ENCODE measurements around the gene NPHP4. TPM values are rescaled to one million over a fixed set of nuclear protein-coding genes. Genes with fewer than 3 reads are reported as not detected.
"Not testable (repeated sequence)": the region's sequence is repeated elsewhere in the genome, so short reads cannot be mapped to it uniquely, and the experiment has no call there.

Gene NPHP4
- polyA plus RNA-seq, 1 donor (not counting 4 experiments of a cell fraction or from before 2014, with no cell fraction given): 3.7 TPM

DNA sequence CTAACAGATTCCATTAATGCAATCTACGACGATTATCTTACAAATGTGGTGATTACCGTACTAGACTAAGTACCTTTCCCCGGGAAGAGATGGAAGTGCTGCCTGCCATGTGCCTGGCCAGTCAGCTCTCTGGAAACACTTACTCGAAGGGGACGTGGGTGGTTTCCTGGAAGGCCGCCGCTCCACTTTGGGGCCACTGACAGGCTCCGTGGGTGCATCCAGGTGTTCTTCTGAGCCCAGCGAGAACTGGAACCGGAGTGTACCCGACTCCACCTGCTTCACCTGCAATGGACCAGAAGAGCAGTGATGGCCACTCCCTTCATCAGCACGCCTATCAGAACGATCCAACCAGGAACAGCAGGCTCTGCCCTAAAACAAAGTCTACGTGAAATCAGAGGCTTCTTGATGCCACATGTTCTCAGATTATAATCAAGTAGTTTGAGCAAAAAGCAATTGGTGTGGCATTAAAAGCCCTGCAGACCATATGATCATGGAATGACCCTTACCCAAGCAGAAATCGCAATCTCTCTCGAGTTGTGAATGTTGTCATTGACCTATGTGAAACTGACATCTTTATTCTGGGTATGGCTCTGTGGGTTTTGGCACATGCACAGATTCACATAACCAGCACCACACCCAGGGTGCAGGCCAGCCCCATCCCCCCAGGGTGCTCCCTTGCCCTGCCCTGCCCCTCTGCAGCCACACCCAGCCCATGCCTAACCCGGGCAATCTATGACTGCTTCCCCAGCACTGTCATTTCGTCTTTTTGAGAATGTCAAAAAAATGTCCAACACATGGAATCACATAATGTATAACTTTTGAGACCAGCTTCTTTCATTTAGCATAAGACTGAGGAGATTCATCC is 64.5 kb downstream of the NPHP4 start:
- DNase-seq (ENCODE audit: low read depth, low spot score) (no peak), FAIRE-seq (no peak)
- Histone ChIP-seq H3K4me1 (ENCODE audit: control insufficient read depth, extremely low read depth, insufficient read depth, low read length) (peaks cover 4% of the 10 kb centered on the region), H3K9me1 (ENCODE audit: control insufficient read depth, extremely low read depth, insufficient read depth, low read length) (no peaks in the 10 kb centered on the region), H3K9me3 (ENCODE audit: control insufficient read depth, low read depth, low read length) (no peaks in the 10 kb centered on the region), H2AFZ (ENCODE audit: control insufficient read depth, low read length) (no peak overlapping the region), H3K9ac (ENCODE audit: control insufficient read depth, extremely low read depth, insufficient read depth, low read length) (no peak overlapping the region), H3K79me2 (ENCODE audit: control insufficient read depth, insufficient read depth, low read length) (no peaks in the 10 kb centered on the region), H3K27me3 (ENCODE audit: control insufficient read depth, extremely low read depth, insufficient read depth, low read length) (no peaks in the 10 kb centered on the region), H3K4me2 (ENCODE audit: control insufficient read depth, extremely low read depth, insufficient read depth, low read depth, low read length) (no peak overlapping the region), H3K27ac (ENCODE audit: control insufficient read depth, insufficient read depth, low read length) (no peak overlapping the region), H4K20me1 (ENCODE audit: control insufficient read depth, extremely low read depth, insufficient read depth, low read length) (no peaks in the 10 kb centered on the region), H3K36me3 (ENCODE audit: control insufficient read depth in 2 of 2, extremely low read depth in 1 of 2, insufficient read depth in 2 of 2, low read length in 2 of 2) (peaks cover 0 to 6% of the 10 kb centered on the region in 2 experiments), H3K4me3 (ENCODE audit: control insufficient read depth in 2 of 3, extremely low read depth in 1 of 3, insufficient read depth in 2 of 3, low read depth in 1 of 3, low read length in 3 of 3) (no peak overlapping the region)
- dilution Hi-C loops (cut with MboI; ENCODE audit: extremely low pct_ligation_motif_present, low sequenced_read_pairs): no loop called here
- TF ChIP-seq EZH2 (IDR thresholded peaks at IDR 0.05; ENCODE audit: low read length): no peak
- TF ChIP-seq, protein P1, sequence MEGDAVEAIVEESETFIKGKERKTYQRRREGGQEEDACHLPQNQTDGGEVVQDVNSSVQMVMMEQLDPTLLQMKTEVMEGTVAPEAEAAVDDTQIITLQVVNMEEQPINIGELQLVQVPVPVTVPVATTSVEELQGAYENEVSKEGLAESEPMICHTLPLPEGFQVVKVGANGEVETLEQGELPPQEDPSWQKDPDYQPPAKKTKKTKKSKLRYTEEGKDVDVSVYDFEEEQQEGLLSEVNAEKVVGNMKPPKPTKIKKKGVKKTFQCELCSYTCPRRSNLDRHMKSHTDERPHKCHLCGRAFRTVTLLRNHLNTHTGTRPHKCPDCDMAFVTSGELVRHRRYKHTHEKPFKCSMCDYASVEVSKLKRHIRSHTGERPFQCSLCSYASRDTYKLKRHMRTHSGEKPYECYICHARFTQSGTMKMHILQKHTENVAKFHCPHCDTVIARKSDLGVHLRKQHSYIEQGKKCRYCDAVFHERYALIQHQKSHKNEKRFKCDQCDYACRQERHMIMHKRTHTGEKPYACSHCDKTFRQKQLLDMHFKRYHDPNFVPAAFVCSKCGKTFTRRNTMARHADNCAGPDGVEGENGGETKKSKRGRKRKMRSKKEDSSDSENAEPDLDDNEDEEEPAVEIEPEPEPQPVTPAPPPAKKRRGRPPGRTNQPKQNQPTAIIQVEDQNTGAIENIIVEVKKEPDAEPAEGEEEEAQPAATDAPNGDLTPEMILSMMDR (optimal IDR thresholded peaks at IDR 0.05 in 1 of 3, IDR thresholded peaks at IDR 0.05 in 1 of 3, conservative IDR thresholded peaks at IDR 0.05 in 1 of 3; ENCODE audit: extremely low read depth in 1 of 3, insufficient read depth in 2 of 3, low read length in 3 of 3): no peak

DNA sequence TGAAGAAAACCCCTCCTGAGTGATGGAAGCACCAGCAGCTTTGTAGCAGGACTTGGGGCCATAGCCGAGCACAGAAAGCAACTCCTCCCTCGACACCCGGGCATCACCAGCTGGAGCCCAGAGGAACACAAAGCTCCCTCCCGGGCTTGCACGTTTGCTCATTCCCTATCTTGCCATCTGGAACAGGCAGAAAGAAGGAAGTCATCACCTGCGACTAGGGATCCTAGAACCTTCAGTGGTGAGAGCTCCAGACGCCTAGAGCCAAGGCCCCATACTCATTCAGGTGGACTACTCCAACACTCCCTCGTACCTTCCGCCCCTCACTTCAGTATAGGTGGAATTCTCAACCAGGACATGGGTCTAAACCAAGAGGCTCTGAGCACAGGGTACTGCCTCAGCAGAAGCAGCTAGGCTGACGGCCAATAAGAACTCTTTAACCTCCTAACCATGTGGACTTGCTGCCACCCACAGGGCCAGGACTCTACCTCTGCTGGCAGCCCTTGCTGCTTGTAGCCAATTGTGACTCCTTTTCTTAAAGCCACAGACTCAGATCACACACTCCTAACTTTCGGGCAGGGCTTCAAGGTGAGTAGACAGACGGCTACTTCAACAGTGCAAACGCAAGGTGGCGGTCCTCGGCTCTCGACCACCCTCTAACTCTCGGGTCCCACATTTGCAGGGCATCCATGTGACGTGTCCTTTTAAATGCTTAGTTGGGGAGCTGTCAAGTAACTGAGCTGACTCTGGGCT is 65.4 kb downstream of the NPHP4 start:
- TF ChIP-seq, protein P1 (optimal IDR thresholded peaks at IDR 0.05 in 1 of 3, IDR thresholded peaks at IDR 0.05 in 1 of 3, conservative IDR thresholded peaks at IDR 0.05 in 1 of 3; ENCODE audit: extremely low read depth in 1 of 3, insufficient read depth in 2 of 3, low read length in 3 of 3): no peak
- TF ChIP-seq EZH2 (IDR thresholded peaks at IDR 0.05; ENCODE audit: low read length): no peak

DNA sequence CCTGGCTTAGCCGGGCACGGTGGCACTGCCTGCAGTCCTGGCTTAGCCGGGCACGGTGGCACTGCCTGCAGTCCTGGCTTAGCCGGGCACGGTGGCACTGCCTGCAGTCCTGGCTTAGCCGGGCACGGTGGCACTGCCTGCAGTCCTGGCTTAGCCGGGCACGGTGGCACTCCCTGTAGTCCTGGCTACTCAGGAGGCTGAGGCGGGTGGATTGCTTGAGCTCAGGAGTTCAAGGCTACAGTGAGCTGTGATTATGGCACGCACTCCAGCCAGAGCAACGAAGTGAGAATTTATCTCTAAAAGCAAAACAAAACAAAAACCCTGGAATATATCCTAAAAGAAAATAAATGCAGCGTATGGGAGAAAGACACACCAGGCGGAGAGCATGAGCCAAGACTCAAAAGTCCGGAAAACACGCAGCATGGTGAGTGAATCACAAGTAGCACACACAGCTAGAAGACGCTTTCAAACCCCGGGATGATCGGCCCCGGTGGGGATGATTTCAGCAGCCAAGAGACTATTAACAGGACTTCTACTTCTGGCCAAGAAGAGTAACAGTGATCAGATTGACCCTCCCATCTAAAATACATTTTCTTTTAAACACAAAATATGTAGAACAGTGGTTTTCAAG is 69.4 kb downstream of the NPHP4 start:
- H3K4me1 ChIP-seq (ENCODE audit: control insufficient read depth, extremely low read depth, insufficient read depth, low read length); H3K9me3 ChIP-seq (ENCODE audit: control insufficient read depth, low read depth, low read length); H3K4me3 ChIP-seq (ENCODE audit: control insufficient read depth in 2 of 3, extremely low read depth in 1 of 3, insufficient read depth in 2 of 3, low read depth in 1 of 3, low read length in 3 of 3); H3K9me1 ChIP-seq (ENCODE audit: control insufficient read depth, extremely low read depth, insufficient read depth, low read length); H3K36me3 ChIP-seq (ENCODE audit: control insufficient read depth in 2 of 2, extremely low read depth in 1 of 2, insufficient read depth in 2 of 2, low read length in 2 of 2); FAIRE-seq; H3K9ac ChIP-seq (ENCODE audit: control insufficient read depth, extremely low read depth, insufficient read depth, low read length); dilution Hi-C loops (cut with MboI; ENCODE audit: extremely low pct_ligation_motif_present, low sequenced_read_pairs); H4K20me1 ChIP-seq (ENCODE audit: control insufficient read depth, extremely low read depth, insufficient read depth, low read length); H2AFZ ChIP-seq (ENCODE audit: control insufficient read depth, low read length); H3K79me2 ChIP-seq (ENCODE audit: control insufficient read depth, insufficient read depth, low read length); H3K27me3 ChIP-seq (ENCODE audit: control insufficient read depth, extremely low read depth, insufficient read depth, low read length); H3K4me2 ChIP-seq (ENCODE audit: control insufficient read depth, extremely low read depth, insufficient read depth, low read depth, low read length); H3K27ac ChIP-seq (ENCODE audit: control insufficient read depth, insufficient read depth, low read length); DNase-seq (ENCODE audit: low read depth, low spot score): not testable (repeated sequence)

More for the DNA sequence above, 65.4 kb downstream of the NPHP4 start:
- H4K20me1 ChIP-seq (ENCODE audit: control insufficient read depth, extremely low read depth, insufficient read depth, low read length): no peaks in the 10 kb centered on the region
- FAIRE-seq: no peak
- no peak overlapping the region for H3K4me2 ChIP-seq (ENCODE audit: control insufficient read depth, extremely low read depth, insufficient read depth, low read depth, low read length)
- H3K9ac ChIP-seq (ENCODE audit: control insufficient read depth, extremely low read depth, insufficient read depth, low read length): no peak overlapping the region
- H3K36me3 ChIP-seq (ENCODE audit: control insufficient read depth in 2 of 2, extremely low read depth in 1 of 2, insufficient read depth in 2 of 2, low read length in 2 of 2): peaks cover 0 to 6% of the 10 kb centered on the region in 2 experiments
- H2AFZ ChIP-seq (ENCODE audit: control insufficient read depth, low read length): no peak overlapping the region
- no peaks in the 10 kb centered on the region for H3K27me3 ChIP-seq (ENCODE audit: control insufficient read depth, extremely low read depth, insufficient read depth, low read length)
- H3K27ac ChIP-seq (ENCODE audit: control insufficient read depth, insufficient read depth, low read length): no peak overlapping the region
- no peaks in the 10 kb centered on the region for H3K9me1 ChIP-seq (ENCODE audit: control insufficient read depth, extremely low read depth, insufficient read depth, low read length)
- no peaks in the 10 kb centered on the region for H3K9me3 ChIP-seq (ENCODE audit: control insufficient read depth, low read depth, low read length)
- peaks cover 4% of the 10 kb centered on the region for H3K4me1 ChIP-seq (ENCODE audit: control insufficient read depth, extremely low read depth, insufficient read depth, low read length)
- dilution Hi-C loops (cut with MboI; ENCODE audit: extremely low pct_ligation_motif_present, low sequenced_read_pairs): no loop called here
- no peaks in the 10 kb centered on the region for H3K79me2 ChIP-seq (ENCODE audit: control insufficient read depth, insufficient read depth, low read length)
- H3K4me3 ChIP-seq (ENCODE audit: control insufficient read depth in 2 of 3, extremely low read depth in 1 of 3, insufficient read depth in 2 of 3, low read depth in 1 of 3, low read length in 3 of 3): no peak overlapping the region
- no peak for DNase-seq (ENCODE audit: low read depth, low spot score)
